GM18517 (cell line): Measurements from ENCODE around the gene KCNIP4.
"Not testable (repeated sequence)": the region's sequence is repeated elsewhere in the genome, so short reads cannot be mapped to it uniquely, and the experiment has no call there.

ENCODE experiments used
- ATAC-seq: cut with Tn5 transposase; IDR thresholded peaks from one replicate; pipeline ENCODE4 v1.9.1; 2021; ENCODE audit warnings: mild to moderate bottlenecking, moderate library complexity; ENCODE audit not compliant: unreplicated experiment

KCNIP4 gene

GRCh38 chr4:21948347-21949072 is at the start of gene KCNIP4:
Gene KCNIP4 (minus strand): TSS chr4:21948772.
- no peak for ATAC-seq

GRCh38 chr4:21996618-21997017 is 48.0 kb upstream of the KCNIP4 start:
- ATAC-seq: not testable (repeated sequence)

GRCh38 chr4:21992330-21992729 is 43.8 kb upstream of the KCNIP4 start:
- ATAC-seq: no peak

GRCh38 chr4:21991562-21991961 is 43.0 kb upstream of the KCNIP4 start:
- no peak for ATAC-seq

- no peak for ATAC-seq
These were observed 42.5 kb upstream of the KCNIP4 start for GRCh38 chr4:21991050-21991449.

GRCh38 chr4:21989351-21989750 is 40.8 kb upstream of the KCNIP4 start:
- ATAC-seq: no peak

- ATAC-seq: no peak
These were observed 37.7 kb upstream of the KCNIP4 start for GRCh38 chr4:21986307-21986706.

GRCh38 chr4:21982087-21982486 is 33.5 kb upstream of the KCNIP4 start:
- no peak for ATAC-seq

- no peak for ATAC-seq
These were observed 30.6 kb upstream of the KCNIP4 start for GRCh38 chr4:21979196-21979595.

- no peak for ATAC-seq
These were observed 27.6 kb upstream of the KCNIP4 start for GRCh38 chr4:21976166-21976565.

- ATAC-seq: no peak
These were observed 25.3 kb upstream of the KCNIP4 start for GRCh38 chr4:21973850-21974249.

- ATAC-seq: no peak
These were observed 16.3 kb upstream of the KCNIP4 start for GRCh38 chr4:21964762-21965319.

- no peak for ATAC-seq
These were observed 14.1 kb upstream of the KCNIP4 start for GRCh38 chr4:21962691-21963090.

GRCh38 chr4:21960793-21961192 is 12.2 kb upstream of the KCNIP4 start:
- ATAC-seq: no peak

- no peak for ATAC-seq
These were observed 6.3 kb upstream of the KCNIP4 start for GRCh38 chr4:21954916-21955315.

- no peak for ATAC-seq
These were observed 5.1 kb upstream of the KCNIP4 start for GRCh38 chr4:21953653-21954052.

GRCh38 chr4:21952549-21952948 is 4.0 kb upstream of the KCNIP4 start:
- ATAC-seq: no peak

- ATAC-seq: no peak
These were observed 493 bp upstream of the KCNIP4 start for GRCh38 chr4:21949073-21949457.

GRCh38 chr4:21947791-21948346 is 703 bp downstream of the KCNIP4 start:
- ATAC-seq: no peak

- ATAC-seq: no peak
These were observed 1.7 kb downstream of the KCNIP4 start for GRCh38 chr4:21946858-21947257.

- ATAC-seq: no peak
These were observed 26.9 kb downstream of the KCNIP4 start for GRCh38 chr4:21921526-21922180.

- no peak for ATAC-seq
These were observed 32.8 kb downstream of the KCNIP4 start for GRCh38 chr4:21915761-21916160.
